Measurements from ENCODE around the gene OR1S1.
"Not testable (repeated sequence)": the region's sequence is repeated elsewhere in the genome, so short reads cannot be mapped to it uniquely, and the experiment has no call there.

OR1S1 gene

GRCh38 chr11:58212420-58212819 is at the start of gene OR1S1:
OR1S1 (plus strand) TSS chr11:58212720.
- not testable (repeated sequence) for H3K9ac ChIP-seq (ENCODE audit: low read depth, low read length); H3K9me3 ChIP-seq (ENCODE audit: control insufficient read depth, insufficient read depth, low read length); H3K4me3 ChIP-seq (ENCODE audit: low read depth, low read length); H3K36me3 ChIP-seq (ENCODE audit: control insufficient read depth, insufficient read depth, low read length); H3K4me1 ChIP-seq (ENCODE audit: control insufficient read depth, insufficient read depth, low read length); H3K27me3 ChIP-seq (ENCODE audit: control insufficient read depth, insufficient read depth, low read length)

GRCh38 chr11:58164389-58164788 is 48.1 kb upstream of the OR1S1 start:
- no peaks in the 10 kb centered on the region for H3K36me3 ChIP-seq (ENCODE audit: control insufficient read depth, insufficient read depth, low read length)
- no peak overlapping the region for H3K9ac ChIP-seq (ENCODE audit: low read depth, low read length)
- H3K4me3 ChIP-seq (ENCODE audit: low read depth, low read length): no peak overlapping the region
- H3K27me3 ChIP-seq (ENCODE audit: control insufficient read depth, insufficient read depth, low read length): no peaks in the 10 kb centered on the region
- H3K9me3 ChIP-seq (ENCODE audit: control insufficient read depth, insufficient read depth, low read length): no peaks in the 10 kb centered on the region
- H3K4me1 ChIP-seq (ENCODE audit: control insufficient read depth, insufficient read depth, low read length): no peaks in the 10 kb centered on the region

GRCh38 chr11:58164990-58165389 is 47.5 kb upstream of the OR1S1 start:
- H3K4me3 ChIP-seq (ENCODE audit: low read depth, low read length): no peak overlapping the region
- no peaks in the 10 kb centered on the region for H3K36me3 ChIP-seq (ENCODE audit: control insufficient read depth, insufficient read depth, low read length)
- no peak overlapping the region for H3K9ac ChIP-seq (ENCODE audit: low read depth, low read length)
- H3K27me3 ChIP-seq (ENCODE audit: control insufficient read depth, insufficient read depth, low read length): no peaks in the 10 kb centered on the region
- H3K9me3 ChIP-seq (ENCODE audit: control insufficient read depth, insufficient read depth, low read length): no peaks in the 10 kb centered on the region
- H3K4me1 ChIP-seq (ENCODE audit: control insufficient read depth, insufficient read depth, low read length): no peaks in the 10 kb centered on the region

- H3K9me3 ChIP-seq (ENCODE audit: control insufficient read depth, insufficient read depth, low read length): no peaks in the 10 kb centered on the region
- no peak overlapping the region for H3K4me3 ChIP-seq (ENCODE audit: low read depth, low read length)
- H3K4me1 ChIP-seq (ENCODE audit: control insufficient read depth, insufficient read depth, low read length): no peaks in the 10 kb centered on the region
- no peak overlapping the region for H3K9ac ChIP-seq (ENCODE audit: low read depth, low read length)
- H3K36me3 ChIP-seq (ENCODE audit: control insufficient read depth, insufficient read depth, low read length): no peaks in the 10 kb centered on the region
- H3K27me3 ChIP-seq (ENCODE audit: control insufficient read depth, insufficient read depth, low read length): no peaks in the 10 kb centered on the region
Observed at GRCh38 chr11:58165504-58166106, 46.9 kb upstream of the OR1S1 start.

GRCh38 chr11:58177409-58178054 is 35.0 kb upstream of the OR1S1 start:
- no peaks in the 10 kb centered on the region for H3K4me1 ChIP-seq (ENCODE audit: control insufficient read depth, insufficient read depth, low read length)
- no peaks in the 10 kb centered on the region for H3K36me3 ChIP-seq (ENCODE audit: control insufficient read depth, insufficient read depth, low read length)
- no peak overlapping the region for H3K4me3 ChIP-seq (ENCODE audit: low read depth, low read length)
- H3K9me3 ChIP-seq (ENCODE audit: control insufficient read depth, insufficient read depth, low read length): no peaks in the 10 kb centered on the region
- no peak overlapping the region for H3K9ac ChIP-seq (ENCODE audit: low read depth, low read length)
- H3K27me3 ChIP-seq (ENCODE audit: control insufficient read depth, insufficient read depth, low read length): no peaks in the 10 kb centered on the region

GRCh38 chr11:58178444-58178843 is 34.1 kb upstream of the OR1S1 start:
- Histone ChIP-seq H3K4me3 (ENCODE audit: low read depth, low read length) (no peak overlapping the region), H3K4me1 (ENCODE audit: control insufficient read depth, insufficient read depth, low read length) (no peaks in the 10 kb centered on the region), H3K9me3 (ENCODE audit: control insufficient read depth, insufficient read depth, low read length) (no peaks in the 10 kb centered on the region), H3K27me3 (ENCODE audit: control insufficient read depth, insufficient read depth, low read length) (no peaks in the 10 kb centered on the region), H3K9ac (ENCODE audit: low read depth, low read length) (no peak overlapping the region), H3K36me3 (ENCODE audit: control insufficient read depth, insufficient read depth, low read length) (no peaks in the 10 kb centered on the region)

GRCh38 chr11:58179648-58180047 is 32.9 kb upstream of the OR1S1 start:
- no peak overlapping the region for H3K4me3 ChIP-seq (ENCODE audit: low read depth, low read length)

GRCh38 chr11:58186938-58187337 is 25.6 kb upstream of the OR1S1 start:
- H3K4me3 ChIP-seq (ENCODE audit: low read depth, low read length): no peak overlapping the region
- H3K27me3 ChIP-seq (ENCODE audit: control insufficient read depth, insufficient read depth, low read length): no peaks in the 10 kb centered on the region
- H3K9me3 ChIP-seq (ENCODE audit: control insufficient read depth, insufficient read depth, low read length): no peaks in the 10 kb centered on the region
- H3K4me1 ChIP-seq (ENCODE audit: control insufficient read depth, insufficient read depth, low read length): no peaks in the 10 kb centered on the region
- H3K36me3 ChIP-seq (ENCODE audit: control insufficient read depth, insufficient read depth, low read length): no peaks in the 10 kb centered on the region
- no peak overlapping the region for H3K9ac ChIP-seq (ENCODE audit: low read depth, low read length)

More at GRCh38 chr11:58179648-58180047, 32.9 kb upstream of the OR1S1 start:
- Histone ChIP-seq H3K27me3 (ENCODE audit: control insufficient read depth, insufficient read depth, low read length) (no peaks in the 10 kb centered on the region), H3K9ac (ENCODE audit: low read depth, low read length) (no peak overlapping the region), H3K9me3 (ENCODE audit: control insufficient read depth, insufficient read depth, low read length) (no peaks in the 10 kb centered on the region), H3K36me3 (ENCODE audit: control insufficient read depth, insufficient read depth, low read length) (no peaks in the 10 kb centered on the region), H3K4me1 (ENCODE audit: control insufficient read depth, insufficient read depth, low read length) (no peaks in the 10 kb centered on the region)

GRCh38 chr11:58188770-58189169 is 23.8 kb upstream of the OR1S1 start, which contains the start of gene OR9Q2:
OR9Q2 (plus strand) TSS chr11:58189070; CDS start chr11:58190491, 1,421 bp downstream.
- Histone ChIP-seq H3K4me1 (ENCODE audit: control insufficient read depth, insufficient read depth, low read length) (no peaks in the 10 kb centered on the region), H3K36me3 (ENCODE audit: control insufficient read depth, insufficient read depth, low read length) (no peaks in the 10 kb centered on the region), H3K4me3 (ENCODE audit: low read depth, low read length) (no peak within 1 kb of the TSS), H3K9me3 (ENCODE audit: control insufficient read depth, insufficient read depth, low read length) (no peaks in the 10 kb centered on the region), H3K27me3 (ENCODE audit: control insufficient read depth, insufficient read depth, low read length) (no peaks in the 10 kb centered on the region), H3K9ac (ENCODE audit: low read depth, low read length) (no peak within 1 kb of the TSS)

- no peaks in the 10 kb centered on the region for H3K4me1 ChIP-seq (ENCODE audit: control insufficient read depth, insufficient read depth, low read length)
- H3K9me3 ChIP-seq (ENCODE audit: control insufficient read depth, insufficient read depth, low read length): no peaks in the 10 kb centered on the region
- no peaks in the 10 kb centered on the region for H3K36me3 ChIP-seq (ENCODE audit: control insufficient read depth, insufficient read depth, low read length)
- no peak overlapping the region for H3K9ac ChIP-seq (ENCODE audit: low read depth, low read length)
- H3K27me3 ChIP-seq (ENCODE audit: control insufficient read depth, insufficient read depth, low read length): no peaks in the 10 kb centered on the region
- H3K4me3 ChIP-seq (ENCODE audit: low read depth, low read length): no peak overlapping the region
Observed at GRCh38 chr11:58192229-58192628, 20.3 kb upstream of the OR1S1 start.

- Histone ChIP-seq H3K4me1 (ENCODE audit: control insufficient read depth, insufficient read depth, low read length) (no peaks in the 10 kb centered on the region), H3K36me3 (ENCODE audit: control insufficient read depth, insufficient read depth, low read length) (no peaks in the 10 kb centered on the region), H3K9ac (ENCODE audit: low read depth, low read length) (no peak overlapping the region), H3K4me3 (ENCODE audit: low read depth, low read length) (no peak overlapping the region), H3K9me3 (ENCODE audit: control insufficient read depth, insufficient read depth, low read length) (no peaks in the 10 kb centered on the region), H3K27me3 (ENCODE audit: control insufficient read depth, insufficient read depth, low read length) (no peaks in the 10 kb centered on the region)
Observed at GRCh38 chr11:58193391-58193790, 19.1 kb upstream of the OR1S1 start.

GRCh38 chr11:58195939-58196338 is 16.6 kb upstream of the OR1S1 start:
- Histone ChIP-seq H3K9me3 (ENCODE audit: control insufficient read depth, insufficient read depth, low read length) (no peaks in the 10 kb centered on the region), H3K9ac (ENCODE audit: low read depth, low read length) (no peak overlapping the region), H3K4me3 (ENCODE audit: low read depth, low read length) (no peak overlapping the region), H3K36me3 (ENCODE audit: control insufficient read depth, insufficient read depth, low read length) (no peaks in the 10 kb centered on the region), H3K27me3 (ENCODE audit: control insufficient read depth, insufficient read depth, low read length) (no peaks in the 10 kb centered on the region), H3K4me1 (ENCODE audit: control insufficient read depth, insufficient read depth, low read length) (no peaks in the 10 kb centered on the region)

All from iPS-15b (cell line).